ENCODE results near the gene TRIML2.

Gene TRIML2, protein sequence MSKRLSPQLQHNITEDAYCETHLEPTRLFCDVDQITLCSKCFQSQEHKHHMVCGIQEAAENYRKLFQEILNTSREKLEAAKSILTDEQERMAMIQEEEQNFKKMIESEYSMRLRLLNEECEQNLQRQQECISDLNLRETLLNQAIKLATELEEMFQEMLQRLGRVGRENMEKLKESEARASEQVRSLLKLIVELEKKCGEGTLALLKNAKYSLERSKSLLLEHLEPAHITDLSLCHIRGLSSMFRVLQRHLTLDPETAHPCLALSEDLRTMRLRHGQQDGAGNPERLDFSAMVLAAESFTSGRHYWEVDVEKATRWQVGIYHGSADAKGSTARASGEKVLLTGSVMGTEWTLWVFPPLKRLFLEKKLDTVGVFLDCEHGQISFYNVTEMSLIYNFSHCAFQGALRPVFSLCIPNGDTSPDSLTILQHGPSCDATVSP

DNA sequence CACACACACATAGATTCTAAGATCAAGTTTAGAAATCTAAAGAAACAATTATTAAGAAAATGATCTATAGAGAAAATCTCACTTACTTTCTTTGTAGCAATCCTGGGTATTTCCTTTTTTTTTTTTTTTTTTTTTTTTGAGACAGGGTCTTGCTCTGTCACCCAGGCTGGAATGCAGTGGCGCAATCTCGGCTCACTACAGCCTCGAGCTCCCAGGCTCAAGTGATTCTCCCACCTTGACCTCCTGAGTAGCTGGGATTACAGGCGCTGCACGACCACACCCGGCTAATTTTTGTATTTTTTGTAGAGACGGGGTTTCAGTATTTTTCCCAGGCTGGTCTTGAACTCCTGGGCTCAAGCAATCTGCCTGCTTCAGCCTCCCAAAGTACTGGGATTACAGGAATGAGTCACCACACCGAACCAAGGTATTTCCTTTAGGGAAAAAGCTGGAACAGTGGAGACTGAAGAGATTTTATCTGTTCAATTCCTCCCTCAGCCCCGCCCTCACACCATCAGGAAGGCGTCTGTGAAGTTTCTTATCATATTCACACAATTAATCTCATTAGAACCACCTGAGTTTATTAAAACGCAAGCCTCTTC lies at the start of gene TRIML2:
Gene TRIML2, minus strand, starts transcription at position 447 of the 599 bp plus-strand sequence. CDS start 4,235 bp downstream, outside the sequence.
- no peak for DNase-seq

DNA sequence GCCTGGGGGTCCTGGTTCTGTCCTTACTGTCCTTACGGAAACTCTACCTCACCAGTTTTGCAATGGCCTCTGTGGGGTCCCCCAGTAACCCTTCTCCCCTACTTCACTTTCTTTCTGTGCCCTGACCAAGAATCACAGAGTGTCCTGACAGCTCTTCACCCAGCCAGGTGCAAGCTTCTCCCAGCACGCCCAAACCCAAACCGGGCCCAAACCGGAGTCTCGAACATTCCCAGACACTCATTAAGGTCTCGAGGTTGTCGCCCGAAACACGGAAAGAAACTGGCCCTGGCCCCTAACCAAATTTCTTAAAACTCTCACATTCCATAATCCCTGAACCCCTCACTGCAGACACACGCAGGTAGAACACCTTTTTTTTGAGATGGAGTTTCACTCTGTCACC lies 48.9 kb upstream of the TRIML2 start:
- no peak for DNase-seq

DNA sequence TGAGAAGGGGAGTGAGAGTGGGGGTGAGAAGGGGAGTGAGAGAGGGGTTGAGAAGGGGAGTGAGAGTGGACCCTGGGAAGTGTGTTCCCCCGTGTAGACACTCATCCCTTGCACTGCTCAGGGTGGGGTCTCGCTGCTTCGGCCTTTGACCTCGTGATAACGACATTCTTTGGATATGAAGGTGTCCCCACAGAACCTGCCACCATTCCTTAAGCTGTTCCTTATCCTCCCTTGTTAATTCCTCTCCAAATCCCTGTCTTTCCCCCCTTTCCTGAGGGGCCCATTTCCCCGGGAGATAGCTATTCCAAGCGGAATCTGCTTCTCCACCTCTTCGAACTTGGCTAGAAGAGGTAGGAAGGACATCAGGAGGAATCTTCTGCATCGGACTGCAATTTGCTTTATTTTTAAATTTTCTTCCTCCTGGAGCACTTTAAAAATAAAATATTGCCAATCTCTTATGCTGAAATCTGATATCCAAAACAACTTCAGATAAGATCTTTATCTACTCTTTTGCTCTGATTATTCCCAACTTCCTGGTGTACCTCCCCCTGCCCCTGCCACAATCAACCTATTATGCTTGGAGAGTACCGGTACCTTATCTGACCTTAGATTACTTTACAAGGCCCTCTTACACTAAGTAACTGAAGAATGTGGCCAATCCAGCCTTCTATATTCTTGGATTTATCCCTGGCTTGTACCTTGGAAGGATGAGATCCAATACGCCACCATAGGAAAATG lies 45.4 kb upstream of the TRIML2 start:
- peak; percentile 18 for DNase-seq

DNA sequence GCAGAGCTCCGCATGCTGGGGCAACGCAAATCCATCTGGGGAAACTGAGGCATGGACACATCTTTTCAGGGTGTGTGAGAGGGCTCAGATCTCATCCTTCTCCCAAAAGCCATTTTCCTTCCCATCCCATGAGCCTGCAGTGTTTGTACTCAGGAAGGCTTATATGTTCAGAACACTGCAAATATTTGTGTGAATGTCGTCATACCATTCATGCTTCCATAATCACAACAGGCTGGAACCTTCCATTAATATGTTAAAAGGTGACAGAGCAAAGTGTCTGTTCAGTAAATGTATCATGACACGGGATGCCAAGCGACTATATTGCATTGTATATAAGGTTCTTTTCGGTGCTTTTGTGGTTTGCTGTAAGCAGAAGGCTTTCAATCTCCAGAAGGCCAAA lies 38.4 kb upstream of the TRIML2 start:
- DNase-seq: no peak

DNA sequence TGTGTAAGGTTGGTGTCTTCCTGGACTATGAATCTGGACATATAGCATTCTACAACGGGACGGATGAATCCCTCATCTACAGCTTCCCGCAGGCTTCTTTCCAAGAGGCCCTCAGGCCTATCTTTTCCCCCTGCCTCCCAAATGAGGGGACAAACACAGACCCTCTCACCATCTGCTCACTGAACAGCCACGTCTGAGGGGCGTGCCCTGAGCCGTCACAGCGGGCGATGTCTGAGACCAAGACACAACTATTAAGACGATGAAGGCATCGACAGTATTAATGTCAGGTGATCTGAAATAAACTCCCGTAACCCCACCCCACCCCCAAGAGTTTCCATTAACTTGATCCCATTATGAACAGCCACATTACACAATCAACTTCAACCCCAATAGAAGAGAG lies 37.8 kb upstream of the TRIML2 start:
- no peak for DNase-seq

DNA sequence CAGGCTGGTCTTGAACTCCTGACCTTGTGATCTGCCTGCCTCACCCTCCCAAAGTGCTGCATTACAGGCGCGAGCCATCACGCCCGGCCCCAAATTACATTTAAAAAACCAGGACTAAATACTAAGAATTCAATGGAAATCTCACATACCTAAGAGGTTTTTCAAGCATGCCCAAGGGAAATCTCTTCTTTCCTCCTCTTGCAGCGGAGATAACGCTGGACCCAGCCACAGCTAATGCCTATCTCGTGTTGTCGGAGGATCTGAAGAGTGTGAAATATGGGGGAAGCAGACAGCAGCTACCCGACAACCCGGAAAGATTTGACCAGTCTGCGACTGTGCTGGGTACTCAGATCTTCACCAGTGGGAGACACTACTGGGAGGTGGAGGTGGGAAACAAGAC lies 37.2 kb upstream of the TRIML2 start:
- DNase-seq: no peak

DNA sequence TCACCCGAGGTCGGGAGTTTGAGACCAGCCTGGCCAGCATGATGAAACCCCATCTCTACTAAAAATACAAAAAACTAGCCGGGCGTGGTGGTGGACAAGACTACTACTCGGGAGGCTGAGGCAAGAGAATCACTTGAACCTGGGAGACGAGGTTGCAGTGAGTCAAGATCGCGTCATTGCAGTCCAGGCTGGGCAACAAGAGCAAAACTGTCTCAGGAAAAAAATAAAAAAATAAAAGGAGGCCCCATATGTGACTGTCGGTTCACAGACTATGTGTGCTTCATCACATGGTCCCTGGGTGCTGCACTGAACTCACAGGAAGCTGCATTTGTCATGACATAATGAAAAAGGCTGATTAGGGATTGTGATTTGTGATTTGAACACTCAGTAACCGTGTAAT lies 36.2 kb upstream of the TRIML2 start:
- no peak for DNase-seq

DNA sequence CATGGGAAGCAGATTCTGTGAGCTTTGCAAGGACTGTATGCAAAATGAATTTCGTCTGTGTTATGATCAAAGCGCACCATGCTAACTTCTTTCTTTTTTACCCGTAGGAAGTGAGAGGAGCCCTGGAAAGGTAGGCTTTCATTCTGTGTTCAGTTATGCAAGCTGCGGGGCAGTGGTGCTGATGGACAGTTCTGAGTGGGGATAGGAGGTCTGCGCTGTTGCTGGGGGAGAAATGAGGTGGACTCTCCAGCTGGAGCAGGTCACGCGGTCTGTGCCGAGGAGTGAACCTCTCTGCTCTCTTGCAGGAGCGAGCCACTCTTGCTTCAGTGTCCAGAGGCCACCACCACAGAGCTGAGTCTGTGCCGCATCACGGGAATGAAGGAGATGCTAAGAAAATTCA lies 34.3 kb upstream of the TRIML2 start:
- no peak for DNase-seq

DNA sequence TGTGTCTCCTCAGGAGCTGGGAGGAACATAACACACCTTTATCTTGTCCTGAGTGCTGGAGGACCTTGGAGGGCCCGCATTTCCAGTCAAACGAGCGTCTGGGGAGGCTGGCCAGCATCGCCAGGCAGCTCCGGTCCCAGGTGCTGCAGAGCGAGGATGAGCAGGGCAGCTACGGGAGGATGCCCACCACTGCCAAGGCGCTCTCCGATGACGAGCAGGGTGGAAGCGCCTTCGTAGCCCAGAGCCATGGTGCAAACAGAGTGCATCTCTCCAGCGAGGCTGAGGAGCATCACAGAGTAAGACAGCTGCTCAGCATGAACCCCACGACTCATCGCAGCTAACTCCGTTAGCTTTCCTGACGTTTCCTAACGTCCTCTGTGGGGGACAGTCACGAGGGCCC lies 30.3 kb upstream of the TRIML2 start:
- DNase-seq: no peak

DNA sequence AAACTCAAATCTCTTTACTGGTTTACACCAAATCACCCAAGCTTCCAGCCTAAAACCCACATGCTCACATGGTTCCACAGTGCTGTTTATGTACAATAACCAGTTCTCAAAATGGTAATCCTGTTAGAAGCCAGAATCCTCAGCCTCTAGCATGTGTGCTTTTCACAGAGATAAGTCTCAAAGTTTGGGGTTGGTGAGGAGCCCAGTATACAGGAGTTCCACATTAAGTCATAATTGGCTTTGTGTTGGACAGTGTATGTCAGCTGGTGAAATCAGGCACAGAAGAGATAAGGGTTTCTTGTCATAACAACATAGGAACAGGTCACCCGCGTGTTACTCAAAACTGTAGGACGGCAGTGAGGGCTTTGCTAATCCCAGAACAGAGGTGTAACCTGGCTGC lies 29.7 kb upstream of the TRIML2 start, which contains the start of gene TRIML1:
Gene TRIML1, plus strand, starts transcription at position 301 of the 400 bp plus-strand sequence. CDS start 118 bp downstream, outside the sequence.
- DNase-seq: no peak

DNA sequence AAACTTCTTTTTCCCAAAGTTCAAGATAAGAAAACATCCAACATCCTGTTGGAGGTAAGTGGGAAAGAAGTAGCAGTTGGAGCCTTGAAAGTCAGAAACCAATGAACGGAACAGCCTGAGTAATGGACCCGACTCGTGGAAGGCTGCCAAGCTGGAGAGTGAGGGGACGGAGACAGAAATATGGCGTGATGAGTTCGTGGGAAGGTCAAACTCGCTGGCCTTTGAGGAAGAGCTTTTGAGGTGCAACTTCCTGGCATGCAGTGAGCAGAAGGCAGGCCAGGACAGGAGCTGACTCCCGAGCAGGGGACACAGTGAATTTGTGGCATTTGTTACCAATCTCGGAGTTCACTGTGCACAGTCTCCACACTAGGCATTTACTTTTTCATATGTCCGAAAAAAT lies 28.8 kb upstream of the TRIML2 start:
- DNase-seq: no peak

DNA sequence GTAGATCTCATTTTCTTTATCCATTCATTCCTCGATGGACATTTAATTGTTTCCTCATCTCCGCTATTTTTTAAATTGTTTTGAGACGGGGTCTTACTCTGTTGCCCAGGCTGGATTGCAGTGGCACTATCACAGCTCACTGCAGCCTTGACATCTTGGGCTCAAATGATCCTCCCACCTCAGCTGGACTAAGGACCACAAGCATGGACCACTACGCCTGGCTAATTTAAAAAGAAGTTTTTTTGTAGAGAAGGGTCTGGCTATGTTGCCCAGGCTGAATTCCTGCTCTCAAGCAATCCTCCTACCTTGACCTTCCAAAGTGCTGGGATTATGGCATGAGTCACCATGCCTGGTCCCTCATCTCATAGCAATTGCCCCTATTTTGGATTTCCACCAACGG lies 22.8 kb upstream of the TRIML2 start:
- DNase-seq: no peak

DNA sequence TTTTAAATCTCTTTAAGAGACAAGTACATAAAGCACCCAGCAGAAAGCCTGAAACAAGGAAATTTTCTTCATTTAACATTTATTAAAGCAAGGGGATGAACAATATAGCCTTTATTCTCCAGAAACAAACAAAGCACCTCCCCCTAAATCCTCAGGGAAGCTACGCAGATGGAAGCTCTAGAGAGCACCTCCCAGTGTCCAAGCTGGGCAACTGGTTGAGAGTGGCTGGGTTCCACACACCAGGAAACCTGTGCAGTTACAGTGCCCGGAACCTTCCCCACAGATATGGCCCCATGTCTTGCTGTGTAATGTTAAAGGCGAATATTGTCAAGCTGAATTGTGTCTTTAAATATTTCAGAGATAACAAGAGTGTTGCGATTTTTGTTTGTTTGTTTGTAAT lies 21.0 kb upstream of the TRIML2 start:
- no peak for DNase-seq

DNA sequence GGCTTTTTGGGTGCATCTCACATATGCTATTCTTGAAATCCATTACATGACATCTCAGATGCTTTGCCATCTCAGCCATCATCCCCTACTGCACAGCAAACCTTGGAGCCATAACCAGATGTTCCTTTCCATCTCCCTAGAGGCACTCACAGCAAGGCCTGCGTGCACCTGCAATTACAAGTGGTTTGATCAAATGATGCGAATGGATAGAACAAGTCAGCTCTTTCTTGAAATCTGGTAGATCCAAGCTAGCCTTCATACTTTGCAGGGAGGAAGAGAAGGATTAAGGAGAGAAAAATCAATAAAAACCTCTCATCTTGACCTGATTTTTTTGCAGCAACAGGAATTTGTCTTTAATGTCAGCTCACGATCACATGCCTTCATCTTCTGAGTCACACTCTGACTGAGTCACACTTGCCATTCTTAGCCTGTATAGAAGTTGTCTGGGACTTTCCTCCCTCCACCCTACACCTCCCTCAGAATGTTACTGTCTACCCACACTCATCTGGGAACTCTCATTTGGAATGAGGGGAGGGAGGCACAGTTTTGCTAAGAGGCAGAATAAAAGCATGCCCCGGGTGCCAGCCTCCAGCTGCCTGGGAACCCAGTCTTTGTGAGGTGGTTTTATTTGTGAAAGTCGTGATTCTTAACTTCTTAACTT lies 17.9 kb upstream of the TRIML2 start:
- no peak for DNase-seq

DNA sequence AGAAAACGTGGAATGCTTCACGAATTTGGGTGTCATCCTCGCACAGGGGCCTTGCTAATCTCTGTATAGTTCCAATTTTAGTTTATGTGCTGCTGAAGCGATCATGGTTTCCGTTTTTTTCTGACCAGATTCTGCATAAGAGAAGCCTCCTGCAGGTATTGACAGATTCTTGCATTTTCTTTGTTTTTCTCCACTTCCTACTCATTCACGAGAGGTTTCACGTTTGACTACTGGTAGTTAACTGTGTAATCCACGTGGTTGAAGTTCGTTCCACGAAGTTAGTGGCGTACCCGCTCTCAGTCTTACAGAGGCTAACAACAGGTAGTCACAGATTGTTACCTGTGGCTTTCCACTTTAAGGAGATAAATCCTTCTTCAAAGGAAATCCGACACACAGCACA lies 12.1 kb upstream of the TRIML2 start:
- no peak for DNase-seq

DNA sequence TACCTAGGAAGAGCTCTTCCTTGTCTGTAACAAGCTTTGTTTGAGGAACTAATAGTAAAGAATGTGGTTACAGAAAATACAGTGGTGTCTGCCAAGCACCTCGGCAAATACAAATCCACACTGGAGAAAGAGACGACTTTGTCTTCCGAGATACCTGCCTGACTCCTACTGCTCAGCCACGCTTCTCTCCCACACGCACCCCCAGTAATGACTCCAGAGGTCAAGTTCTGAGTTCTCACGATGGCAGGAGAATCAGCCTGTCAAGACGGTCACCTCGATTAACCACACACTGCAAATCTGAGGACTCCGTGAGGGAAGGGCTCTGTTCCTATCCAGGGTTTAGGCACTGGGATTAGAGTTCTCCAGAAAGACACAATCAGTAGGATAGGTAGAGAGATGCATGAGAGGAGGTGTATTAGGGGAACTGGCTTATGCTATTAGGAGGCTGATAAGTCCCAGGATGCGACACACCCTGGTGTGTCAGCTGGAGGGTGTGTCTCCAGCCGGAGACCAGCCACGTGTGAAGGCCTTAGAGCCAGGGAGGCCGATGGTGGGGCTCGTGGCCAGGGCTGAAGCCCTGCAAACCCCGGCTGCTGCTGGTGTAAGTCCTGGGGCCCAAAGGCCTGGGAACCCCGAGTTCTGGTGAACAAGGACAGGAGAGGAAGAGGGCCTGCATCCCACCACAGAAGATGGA lies 8.4 kb upstream of the TRIML2 start:
- no peak for DNase-seq

DNA sequence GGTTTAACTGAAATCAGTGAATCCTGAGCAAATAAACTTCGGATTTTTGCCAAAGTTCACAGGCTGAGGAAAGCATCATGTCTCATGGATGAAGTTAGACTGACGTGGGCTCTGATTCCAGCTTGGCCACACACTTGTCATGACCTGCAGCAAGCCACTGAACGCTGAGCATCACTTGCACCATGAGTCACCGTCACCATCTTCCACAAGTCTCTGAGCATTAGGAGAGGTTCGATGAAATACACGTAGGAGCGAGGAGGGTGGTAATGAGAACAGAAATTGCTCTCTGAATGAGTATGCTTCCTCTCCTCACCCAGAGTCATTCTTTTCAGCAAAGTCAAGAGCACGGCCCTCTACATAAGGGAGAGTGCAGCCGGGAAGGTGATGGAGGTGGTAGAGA lies 3.8 kb upstream of the TRIML2 start:
- DNase-seq: no peak

DNA sequence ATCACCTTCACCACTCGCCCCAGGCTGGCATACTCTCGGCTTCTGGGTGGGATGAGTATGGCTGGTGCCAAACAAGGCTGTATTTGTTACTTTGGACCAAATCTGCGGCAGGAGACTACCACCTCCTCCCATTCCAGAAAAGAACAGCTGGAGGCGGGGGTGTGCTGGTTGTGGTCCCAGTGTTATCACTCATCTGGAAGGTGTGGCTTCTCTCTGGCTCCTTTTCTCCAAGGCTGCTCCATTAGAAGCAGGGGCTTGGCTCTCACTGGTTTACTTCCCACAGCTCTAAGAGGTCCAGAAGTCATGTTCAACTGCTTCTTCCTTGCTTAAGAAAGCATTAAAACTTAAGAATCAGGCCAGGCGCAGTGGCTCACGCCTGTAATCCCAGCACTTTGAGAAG lies 2.6 kb upstream of the TRIML2 start:
- no peak for DNase-seq

DNA sequence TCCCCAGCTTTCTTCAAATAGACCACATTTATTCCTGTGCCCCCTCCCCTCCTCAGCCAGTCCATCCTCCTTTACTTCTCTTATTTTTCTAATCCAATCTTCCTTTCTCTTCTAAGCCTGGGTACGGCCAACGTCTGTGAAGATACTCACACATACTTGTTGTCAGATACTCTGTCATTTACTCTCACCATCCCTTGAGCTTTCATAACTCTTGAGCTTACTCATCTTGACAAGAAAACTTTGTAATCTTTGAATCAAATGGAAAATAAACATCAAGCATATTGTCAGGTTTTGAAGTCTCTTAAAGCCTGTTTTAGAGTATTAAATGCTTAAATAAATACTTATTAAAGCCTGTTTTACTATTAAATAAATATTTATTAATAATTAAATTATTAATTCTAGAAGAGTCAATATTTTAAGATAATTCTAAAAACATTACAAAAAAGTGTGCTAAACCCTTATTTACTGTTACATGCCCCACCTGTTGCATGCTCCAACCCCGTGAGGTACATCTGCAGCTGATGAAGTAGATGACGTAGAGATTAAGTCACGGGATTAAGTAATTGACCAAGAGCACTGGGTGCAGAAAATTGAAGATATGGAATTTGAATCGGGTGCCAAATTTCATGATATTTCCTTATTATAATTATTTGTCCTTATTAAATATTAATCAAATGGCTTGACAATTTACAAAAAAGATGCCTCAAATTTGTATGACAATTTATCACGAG lies 1.5 kb upstream of the TRIML2 start:
- no peak for DNase-seq

DNA sequence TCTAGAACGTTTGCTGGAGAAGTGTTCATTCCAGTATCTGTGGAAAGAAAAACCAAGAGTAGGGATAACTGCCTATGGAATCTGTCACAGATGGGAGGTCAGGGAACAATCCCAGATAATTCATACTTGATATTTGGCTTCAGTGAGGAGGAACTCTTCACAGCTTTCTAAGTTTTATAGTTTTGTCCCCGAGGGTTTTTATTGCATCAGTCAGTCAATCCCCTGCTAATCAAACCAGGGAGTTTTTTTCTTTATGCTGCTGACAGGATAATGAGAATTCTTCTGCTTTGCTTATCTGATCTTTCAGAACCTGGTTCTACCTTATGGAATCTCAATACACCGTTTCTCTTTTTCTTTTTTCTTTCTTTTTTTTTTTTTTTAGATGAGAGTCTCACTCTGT lies 633 bp upstream of the TRIML2 start:
- no peak for DNase-seq

DNA sequence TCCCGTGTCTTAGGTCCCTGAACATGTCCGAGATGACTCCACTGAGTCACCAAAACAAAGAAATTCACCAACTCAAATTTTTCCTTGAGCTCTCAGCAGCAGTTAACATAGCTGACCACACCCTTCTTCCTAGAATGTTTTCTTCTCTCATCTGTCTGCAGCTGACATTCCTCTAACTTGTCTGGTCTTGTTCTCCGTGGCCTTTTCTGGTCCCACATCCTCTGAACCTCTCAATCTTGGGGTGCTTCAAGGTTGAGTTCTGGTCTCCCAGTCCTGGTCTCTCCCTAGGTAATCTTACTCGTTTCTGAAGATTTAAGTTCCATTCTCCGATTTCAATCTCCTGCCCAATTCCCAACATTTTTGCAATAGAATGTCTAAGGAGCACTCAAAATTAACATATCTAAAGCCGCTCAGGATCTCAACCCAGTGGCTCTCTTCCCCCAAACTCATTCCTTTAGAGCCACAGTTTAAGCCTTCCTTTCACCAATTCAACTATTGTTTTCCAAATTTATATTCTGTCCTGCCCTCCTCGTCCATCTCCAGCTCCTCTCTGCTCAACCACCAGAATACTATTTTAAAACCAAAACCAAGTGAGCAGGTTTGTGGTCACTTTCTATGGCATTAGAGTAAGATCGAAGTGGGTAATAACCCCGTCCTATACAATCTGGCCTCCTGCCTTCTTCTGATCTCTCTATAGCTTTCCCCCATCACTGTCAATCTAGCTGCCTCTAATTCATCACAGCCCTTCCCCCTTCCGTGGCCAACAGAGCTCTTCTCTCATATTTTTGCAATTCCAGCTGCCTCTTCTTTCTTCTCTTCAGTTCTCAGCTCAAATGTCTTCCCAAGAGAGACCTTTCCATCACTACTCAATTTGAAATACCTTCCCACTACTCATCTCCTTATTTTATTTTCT lies 1.2 kb downstream of the TRIML2 start:
- no peak for DNase-seq

Measured in DMS153 (cell line).